Activated CD8-positive, alpha-beta memory T cell treated with anti-CD3 and anti-CD28 coated beads for 48 hours (primary cell): Measurements from ENCODE around the gene WFDC11.
"Not testable (repeated sequence)": the region's sequence is repeated elsewhere in the genome, so short reads cannot be mapped to it uniquely, and the experiment has no call there.

Source experiments
- DNase-seq, 3 experiments: peaks; one replicate each; pipeline ENCODE4 v3.0.0-alpha.2; 2020; ENCODE audit warnings: low read depth in 2 of 3, low spot score in 2 of 3

The WFDC11 gene

GRCh38 chr20:45670139-45670538 lies at the start of gene WFDC11:
WFDC11 (minus strand) TSS chr20:45670239; CDS start chr20:45650600, 19,639 bp downstream.
- no peak for DNase-seq

- DNase-seq = not testable (repeated sequence)
These were observed 46.2 kb upstream of the WFDC11 start for GRCh38 chr20:45716141-45716688.

DNA sequence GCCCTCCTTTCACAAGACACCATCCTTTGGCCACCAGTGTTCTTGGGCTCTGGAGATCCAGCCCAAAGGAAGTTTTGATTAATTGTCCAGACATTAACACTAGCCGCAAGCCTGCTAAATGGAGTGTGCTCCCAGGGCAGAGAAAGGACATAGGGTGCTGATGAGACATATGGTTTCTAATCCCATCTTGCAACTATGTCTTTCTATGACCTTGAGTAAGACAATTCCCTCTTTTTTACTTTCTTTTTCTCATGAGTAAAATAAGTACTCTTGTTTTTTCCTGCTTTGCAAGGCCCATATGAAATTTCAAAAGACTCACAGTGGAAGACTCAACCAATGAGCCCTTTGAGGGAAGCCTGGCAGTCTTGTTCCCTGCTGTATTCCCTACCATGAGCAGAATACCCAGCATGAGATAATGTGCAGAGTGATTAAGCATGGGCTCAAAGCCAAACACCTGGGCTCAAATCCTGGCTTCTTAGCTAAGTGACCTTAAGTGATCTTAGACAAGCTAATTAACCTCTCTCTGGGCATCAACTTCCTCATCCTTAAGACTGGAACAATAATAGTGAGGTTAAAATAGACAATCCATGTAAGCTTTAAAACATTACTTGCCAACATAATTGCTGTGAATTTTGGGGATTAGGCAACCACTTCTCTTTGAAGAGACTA lies 35.1 kb upstream of the WFDC11 start, which contains the start of gene WFDC10B:
WFDC10B (minus strand) TSS at position 51 of the 669 bp plus-strand sequence. CDS start 19,027 bp downstream, outside the sequence.
- DNase-seq = no peak

DNA sequence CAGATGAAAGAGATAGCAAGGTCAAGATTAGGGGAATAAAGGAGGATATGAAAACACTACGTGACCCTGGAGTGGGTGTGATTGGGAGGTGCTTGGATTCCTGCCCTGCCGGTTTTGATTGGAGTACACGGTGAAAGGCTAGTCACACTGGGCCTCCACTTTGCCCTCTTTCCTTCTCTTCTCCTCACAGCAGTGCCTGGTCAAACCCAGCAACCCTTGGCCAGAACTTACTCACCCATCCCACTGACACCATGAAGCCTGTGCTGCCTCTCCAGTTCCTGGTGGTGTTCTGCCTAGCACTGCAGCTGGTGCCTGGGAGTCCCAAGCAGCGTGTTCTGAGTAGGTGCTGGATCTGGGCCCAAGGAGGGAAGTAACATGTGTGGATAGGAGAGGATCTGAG lies 31.8 kb upstream of the WFDC11 start, which contains the start of gene WFDC13:
WFDC13 (plus strand) TSS at position 166 of the 400 bp plus-strand sequence; CDS start at position 252, 86 bp downstream.
- no peak for DNase-seq

DNA sequence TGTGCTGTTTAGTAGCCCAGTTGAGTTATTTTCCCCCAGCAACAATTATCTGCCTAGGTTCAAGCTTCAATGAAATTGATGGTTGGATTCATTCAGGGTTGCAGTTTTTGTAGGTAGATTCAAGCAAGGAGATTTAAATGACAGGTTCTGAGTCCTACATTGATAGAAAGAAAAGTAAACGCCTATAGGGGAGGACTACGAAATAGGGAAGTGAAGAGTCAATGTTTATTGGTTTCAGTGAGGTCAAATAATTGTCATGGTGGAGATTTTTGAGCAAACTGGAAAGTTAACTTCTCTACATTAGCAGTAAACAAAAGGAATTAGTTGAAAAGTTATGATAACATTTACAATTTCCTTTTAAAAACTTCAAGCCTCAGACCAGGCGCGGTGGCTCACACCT lies 31.1 kb upstream of the WFDC11 start:
- no peak for DNase-seq

- no peak for DNase-seq
These were observed 25.5 kb upstream of the WFDC11 start for GRCh38 chr20:45695496-45695895.

- DNase-seq = not testable (repeated sequence)
These were observed 23.3 kb upstream of the WFDC11 start for GRCh38 chr20:45693346-45693745.

GRCh38 chr20:45685896-45686295 lies 15.9 kb upstream of the WFDC11 start:
- DNase-seq = no peak

GRCh38 chr20:45679650-45680049 lies 9.6 kb upstream of the WFDC11 start:
- DNase-seq = no peak

DNA sequence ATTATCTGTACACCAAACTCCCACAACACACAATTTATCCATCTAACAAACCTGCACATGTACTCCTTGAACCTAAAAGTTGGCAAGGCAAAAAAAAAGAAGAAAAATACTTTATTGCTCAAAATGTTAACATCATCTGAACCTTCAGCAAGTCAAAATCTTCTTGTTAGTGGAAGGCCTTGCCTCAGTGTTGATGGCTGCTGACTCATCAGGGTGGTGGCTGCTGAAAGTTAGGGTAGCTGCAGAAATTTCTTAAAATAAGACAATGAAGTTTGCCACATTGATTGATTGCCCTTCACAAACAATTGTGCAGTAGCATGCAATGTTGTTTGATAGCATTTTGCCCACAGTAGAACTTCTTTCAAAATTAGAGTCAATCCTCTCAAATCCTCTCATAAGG lies 2.7 kb upstream of the WFDC11 start:
- DNase-seq = no peak

DNA sequence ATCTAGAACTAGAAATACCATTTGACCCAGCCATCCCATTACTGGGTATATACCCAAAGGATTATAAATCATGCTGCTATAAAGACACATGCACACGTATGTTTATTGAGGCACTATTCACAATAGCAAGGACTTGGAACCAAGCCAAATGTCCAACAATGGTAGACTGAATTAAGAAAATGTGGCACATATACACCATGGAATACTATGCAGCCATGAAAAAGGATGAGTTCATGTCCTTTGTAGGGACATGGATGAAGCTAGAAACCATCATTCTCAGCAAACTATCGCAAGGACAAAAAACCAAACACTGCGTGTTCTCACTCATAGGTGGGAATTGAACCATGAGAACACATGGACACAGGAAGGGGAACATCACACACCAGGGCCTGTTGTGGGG lies 13.0 kb downstream of the WFDC11 start:
- not testable (repeated sequence) for DNase-seq

- not testable (repeated sequence) for DNase-seq
These were observed 18.3 kb downstream of the WFDC11 start for GRCh38 chr20:45651726-45652125.

DNA sequence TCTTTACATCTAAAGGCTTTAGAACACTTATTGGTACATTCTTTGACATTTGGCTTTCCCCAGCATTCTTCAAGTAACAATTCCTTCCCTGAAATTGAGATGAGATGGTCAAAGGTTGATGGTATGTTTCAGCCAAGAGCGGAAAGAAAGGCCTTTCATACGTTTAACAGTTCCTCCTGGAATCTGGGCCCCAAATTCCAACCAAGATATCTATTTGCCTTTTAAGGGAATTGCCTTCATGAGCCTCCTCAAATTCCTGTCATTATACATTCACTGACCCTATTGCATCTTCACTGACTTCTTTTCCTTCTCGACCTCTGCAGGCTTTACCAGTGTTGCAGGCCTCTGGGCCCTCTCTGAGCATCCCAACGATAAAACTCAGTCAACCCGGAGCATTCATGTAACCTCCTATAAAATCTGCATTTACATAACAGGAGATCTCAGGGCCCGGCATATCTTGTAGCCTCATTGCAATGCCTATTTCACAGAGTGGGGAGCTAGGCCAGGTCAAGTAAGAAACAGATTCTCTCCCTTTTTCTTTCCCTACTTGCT lies 20.7 kb downstream of the WFDC11 start:
- no peak for DNase-seq

- no peak for DNase-seq
These were observed 22.5 kb downstream of the WFDC11 start for GRCh38 chr20:45647441-45648050.

- no peak for DNase-seq
These were observed 23.2 kb downstream of the WFDC11 start for GRCh38 chr20:45646875-45647274.

- DNase-seq = not testable (repeated sequence)
These were observed 24.2 kb downstream of the WFDC11 start for GRCh38 chr20:45645869-45646268.

GRCh38 chr20:45641076-45641475 lies 29.0 kb downstream of the WFDC11 start:
- not testable (repeated sequence) for DNase-seq

DNA sequence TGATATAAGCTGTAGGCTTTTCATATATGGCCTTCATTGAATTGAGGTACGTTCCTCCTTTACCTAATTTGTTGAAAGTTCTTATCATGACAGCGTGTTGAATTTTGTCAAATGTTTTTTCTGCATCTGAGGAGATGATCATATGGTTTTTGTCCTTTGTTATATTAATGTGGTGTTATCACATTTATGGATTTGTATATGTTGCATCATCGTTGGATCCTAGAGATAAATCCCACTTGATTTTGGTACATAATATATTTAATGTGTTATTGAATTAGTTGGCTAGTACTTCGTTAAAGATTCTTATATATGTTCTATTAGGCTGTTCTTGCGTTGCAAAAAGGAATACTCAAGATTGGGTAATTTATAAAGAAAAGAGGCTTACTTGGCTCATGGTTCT lies 30.4 kb downstream of the WFDC11 start:
- DNase-seq = no peak

- no peak for DNase-seq
These were observed 33.5 kb downstream of the WFDC11 start for GRCh38 chr20:45636513-45636912.

DNA sequence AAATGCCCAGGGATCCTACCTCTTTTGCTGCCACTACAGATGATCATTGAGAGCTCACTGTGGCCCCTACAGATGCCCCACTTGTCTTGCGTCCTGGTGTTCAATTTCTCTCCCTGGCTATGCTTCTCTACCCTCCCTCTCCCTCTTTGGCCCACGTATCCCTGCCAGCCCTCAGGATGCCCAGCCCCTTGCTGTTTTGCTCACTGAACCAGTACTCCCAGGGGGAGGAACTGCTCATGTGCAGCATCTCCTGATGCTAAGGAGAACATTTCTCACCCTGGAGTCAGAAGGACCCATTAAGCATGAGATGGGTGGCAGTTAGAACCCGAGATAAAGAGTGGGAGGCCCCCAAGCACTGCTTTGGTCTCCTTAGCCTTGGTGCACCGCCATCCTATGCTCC lies 38.9 kb downstream of the WFDC11 start, which contains the start of gene WFDC9:
WFDC9 (minus strand) TSS at position 101 of the 400 bp plus-strand sequence. CDS start 21,103 bp downstream, outside the sequence.
- DNase-seq = no peak

- no peak for DNase-seq
These were observed 39.7 kb downstream of the WFDC11 start for GRCh38 chr20:45630371-45630770.
